Smooth muscle cell (in vitro differentiated cells): ENCODE results near the gene UNC5A. TPM values are rescaled to one million over a fixed set of nuclear protein-coding genes. Genes with fewer than 3 reads are reported as not detected.

Experiments used
- DNase-seq: peaks from one replicate; lab custom pipeline; 2025; ENCODE audit not compliant: unreplicated experiment; lab: John Stamatoyannopoulos, UW
- H2AFZ ChIP-seq: fragments of 200-600 bp; sonication (generic); 2 replicates; pipeline ENCODE4 v1.6.0; 2016; ENCODE audit warnings: antibody characterized with exemption, low read depth, mild to moderate bottlenecking
- H3F3A ChIP-seq: fragments of 200-600 bp; sonication (generic); 2 replicates; pipeline ENCODE4 v1.6.0; 2017; ENCODE audit warnings: antibody characterized with exemption, low read depth
- H3K27ac ChIP-seq: fragments of 200-600 bp; sonication (generic); 2 replicates; pipeline ENCODE4 v1.5.1; 2016; ENCODE audit warnings: low read depth, mild to moderate bottlenecking
- H3K27me3 ChIP-seq: fragments of 200-600 bp; sonication (generic); 2 replicates; pipeline ENCODE4 v1.6.1; 2016; ENCODE audit warnings: low read depth, mild to moderate bottlenecking
- H3K36me3 ChIP-seq: fragments of 200-600 bp; sonication (generic); 2 replicates; pipeline ENCODE4 v1.5.1; 2016; ENCODE audit warnings: low read depth
- H3K4me1 ChIP-seq: fragments of 200-600 bp; sonication (generic); 2 replicates; pipeline ENCODE4 v1.5.1; 2016; ENCODE audit warnings: low read depth
- H3K4me2 ChIP-seq: fragments of 200-600 bp; sonication (generic); 2 replicates; pipeline ENCODE4 v1.6.0; 2016; ENCODE audit warnings: mild to moderate bottlenecking
- H3K4me3 ChIP-seq: fragments of 200-600 bp; sonication (generic); 2 replicates; pipeline ENCODE4 v1.5.1; 2016; ENCODE audit warnings: mild to moderate bottlenecking
- H3K79me2 ChIP-seq: fragments of 200-600 bp; sonication (generic); 2 replicates; pipeline ENCODE4 v1.6.0; 2016; ENCODE audit warnings: low read depth, mild to moderate bottlenecking
- H3K9ac ChIP-seq: fragments of 200-600 bp; sonication (generic); 2 replicates; pipeline ENCODE4 v1.6.0; 2016; ENCODE audit warnings: low read depth
- H3K9me3 ChIP-seq: fragments of 200-600 bp; sonication (generic); replicated peaks from 2 replicates; pipeline ENCODE4 v1.5.1; 2016; ENCODE audit warnings: low read depth
- H4K20me1 ChIP-seq: fragments of 200-600 bp; sonication (generic); 2 replicates; pipeline ENCODE4 v1.6.0; 2016; ENCODE audit warnings: low read depth
- WGBS: methylation state at CpG from one replicate; pipeline ENCODE4 v1.1.7; 2016; ENCODE audit warnings: low lambda C conversion rate; 5-methylcytosine and 5-hydroxymethylcytosine counted together
- polyA plus RNA-seq: library from polyadenylated mRNA; unstranded; fragments of >200 nt; fragmentation: Nextera tagmentation; extraction: Ambion mirVana; gene quantifications from 2 replicates; pipeline ENCODE4 v1.2.1, GENCODE V29; 2016
- total RNA-seq: library from RNA; depleted of rRNA; stranded (reverse); fragments of >200 nt; gene quantifications from 2 replicates; pipeline ENCODE4 v1.2.3, GENCODE V29; 2014
- TF ChIP-seq, protein P1 (sequence below): fragments of 200-600 bp; sonication (generic); IDR thresholded peaks from 2 replicates; pipeline ENCODE4 v1.5.1; 2017; ENCODE audit warnings: borderline replicate concordance, mild to moderate bottlenecking, antibody characterized with exemption; ENCODE audit not compliant: insufficient read depth, poor library complexity, severe bottlenecking

UNC5A gene
- total and polyA plus RNA-seq, 2 experiments from 2014 or later: not detected

DNA sequence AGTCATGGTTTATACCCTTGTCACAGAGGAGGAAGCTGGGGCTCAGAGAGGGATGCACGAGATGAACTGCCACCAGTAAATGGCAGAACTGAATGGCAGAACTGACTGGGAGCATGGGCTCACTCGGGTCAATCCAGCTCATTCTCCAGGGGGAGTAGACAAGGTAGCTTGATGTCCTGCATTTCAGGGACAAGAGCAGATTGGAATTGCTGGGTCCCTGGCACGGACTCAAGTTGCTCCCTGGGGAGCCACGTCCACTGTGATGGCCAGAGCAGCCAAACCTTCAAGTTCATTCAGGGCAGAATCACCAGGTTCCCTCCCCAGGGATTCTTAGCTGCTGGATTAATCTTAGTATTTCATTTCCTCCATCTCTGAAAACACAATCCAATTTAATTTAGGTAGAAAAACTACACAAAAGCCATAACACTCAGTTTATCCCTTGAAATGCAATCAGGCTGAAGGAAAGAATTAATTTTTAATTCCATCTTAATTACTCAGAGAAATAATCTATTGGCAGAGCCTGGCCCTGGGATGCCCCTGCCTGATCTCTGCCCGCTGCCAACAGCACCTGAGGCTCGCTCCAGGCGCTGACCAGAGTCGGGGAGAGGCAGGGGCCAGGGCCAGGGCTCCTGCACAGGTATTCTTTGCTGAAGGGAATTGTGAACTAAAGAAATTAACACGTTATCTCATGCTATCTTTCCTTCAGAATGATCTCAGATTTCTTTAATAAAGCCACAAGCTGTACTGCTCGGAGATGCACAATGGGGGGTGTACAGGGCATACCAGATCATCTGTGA lies 42.0 kb upstream of the UNC5A start:
- TF ChIP-seq, protein P1, sequence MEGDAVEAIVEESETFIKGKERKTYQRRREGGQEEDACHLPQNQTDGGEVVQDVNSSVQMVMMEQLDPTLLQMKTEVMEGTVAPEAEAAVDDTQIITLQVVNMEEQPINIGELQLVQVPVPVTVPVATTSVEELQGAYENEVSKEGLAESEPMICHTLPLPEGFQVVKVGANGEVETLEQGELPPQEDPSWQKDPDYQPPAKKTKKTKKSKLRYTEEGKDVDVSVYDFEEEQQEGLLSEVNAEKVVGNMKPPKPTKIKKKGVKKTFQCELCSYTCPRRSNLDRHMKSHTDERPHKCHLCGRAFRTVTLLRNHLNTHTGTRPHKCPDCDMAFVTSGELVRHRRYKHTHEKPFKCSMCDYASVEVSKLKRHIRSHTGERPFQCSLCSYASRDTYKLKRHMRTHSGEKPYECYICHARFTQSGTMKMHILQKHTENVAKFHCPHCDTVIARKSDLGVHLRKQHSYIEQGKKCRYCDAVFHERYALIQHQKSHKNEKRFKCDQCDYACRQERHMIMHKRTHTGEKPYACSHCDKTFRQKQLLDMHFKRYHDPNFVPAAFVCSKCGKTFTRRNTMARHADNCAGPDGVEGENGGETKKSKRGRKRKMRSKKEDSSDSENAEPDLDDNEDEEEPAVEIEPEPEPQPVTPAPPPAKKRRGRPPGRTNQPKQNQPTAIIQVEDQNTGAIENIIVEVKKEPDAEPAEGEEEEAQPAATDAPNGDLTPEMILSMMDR: no peak
- Histone ChIP-seq H4K20me1 (no peaks in the 10 kb centered on the region), H3K36me3 (no peaks in the 10 kb centered on the region), H3K9me3 (no peaks in the 10 kb centered on the region), H2AFZ (no peak overlapping the region), H3K4me3 (no peak overlapping the region), H3K4me1 (no peaks in the 10 kb centered on the region), H3F3A (no peaks in the 10 kb centered on the region), H3K4me2 (no peak overlapping the region), H3K27me3 (no peaks in the 10 kb centered on the region), H3K27ac (no peak overlapping the region), H3K79me2 (no peaks in the 10 kb centered on the region), H3K9ac (no peak overlapping the region)
- no peak for DNase-seq
- 80% methylated on average over 10 of the region's 10 CpGs for WGBS

DNA sequence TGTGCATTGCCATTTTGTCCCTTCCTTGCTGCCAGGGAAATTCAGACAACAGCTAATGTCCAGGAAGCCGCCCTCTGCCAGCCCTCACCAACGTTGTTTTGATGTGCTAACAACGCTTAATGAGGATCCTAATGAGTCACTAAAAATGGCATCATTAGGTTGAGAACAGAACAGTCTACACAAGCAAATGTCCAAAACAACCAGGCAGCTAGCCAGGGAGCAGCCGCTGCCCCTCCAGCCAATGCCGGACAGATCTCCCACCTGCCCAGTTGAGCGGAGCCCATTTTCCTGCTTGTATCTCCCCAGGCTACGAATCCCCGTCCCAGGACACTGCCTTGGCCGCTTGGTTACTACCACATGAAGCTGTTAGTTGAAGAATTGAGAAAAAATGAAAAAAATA lies 40.4 kb upstream of the UNC5A start:
- H3K4me1 ChIP-seq: no peaks in the 10 kb centered on the region
- no peaks in the 10 kb centered on the region for H3K79me2 ChIP-seq
- H3K27me3 ChIP-seq: no peaks in the 10 kb centered on the region
- H3K4me3 ChIP-seq: no peak overlapping the region
- TF ChIP-seq, protein P1: no peak
- H3K9ac ChIP-seq: no peak overlapping the region
- H3K27ac ChIP-seq: no peak overlapping the region
- DNase-seq: no peak
- H3F3A ChIP-seq: no peaks in the 10 kb centered on the region
- H3K36me3 ChIP-seq: no peaks in the 10 kb centered on the region
- H3K4me2 ChIP-seq: no peak overlapping the region
- no peaks in the 10 kb centered on the region for H4K20me1 ChIP-seq
- no peaks in the 10 kb centered on the region for H3K9me3 ChIP-seq
- no peak overlapping the region for H2AFZ ChIP-seq
- WGBS: 86% methylated on average over 9 of the region's 9 CpGs

DNA sequence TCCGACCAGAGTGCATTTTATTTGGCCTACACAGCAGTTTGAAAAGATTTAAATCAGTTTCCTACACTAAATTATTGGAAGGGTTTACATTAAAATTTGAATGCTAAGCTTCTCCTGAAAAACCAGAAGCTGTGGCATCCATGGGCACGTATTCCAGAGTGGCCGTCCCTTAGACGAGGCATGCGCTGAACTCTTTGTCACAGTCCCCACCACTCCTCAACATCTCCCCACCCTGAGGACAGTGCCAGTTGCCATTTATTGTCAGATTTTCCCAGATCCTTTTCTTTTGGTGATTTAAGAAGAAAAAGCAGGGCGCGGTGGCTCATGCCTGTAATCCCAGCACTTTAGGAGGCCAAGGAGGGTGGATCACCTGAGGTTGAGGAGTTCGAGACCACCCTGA lies 39.9 kb upstream of the UNC5A start:
- Histone ChIP-seq H3F3A (no peaks in the 10 kb centered on the region), H3K79me2 (no peaks in the 10 kb centered on the region), H3K9ac (no peak overlapping the region), H3K27ac (no peak overlapping the region), H3K4me1 (no peaks in the 10 kb centered on the region), H3K36me3 (no peaks in the 10 kb centered on the region), H2AFZ (no peak overlapping the region), H3K27me3 (no peaks in the 10 kb centered on the region), H3K4me2 (no peak overlapping the region), H3K4me3 (no peak overlapping the region), H3K9me3 (no peaks in the 10 kb centered on the region), H4K20me1 (no peaks in the 10 kb centered on the region)
- TF ChIP-seq, protein P1: no peak
- no peak for DNase-seq
- WGBS: 95% methylated on average over 8 of the region's 8 CpGs
